Subcutaneous abdominal adipose tissue (tissue), 5 donors: ENCODE results near the gene MAST3.

ENCODE experiments used
- H3K27ac ChIP-seq: one replicate; pipeline ENCODE4 v1.7.0; 2013; ENCODE audit warnings: low read depth, mild to moderate bottlenecking, inconsistent platforms, low read length, moderate library complexity
- H3K27me3 ChIP-seq, 5 donors: one replicate each; pipeline ENCODE4 v1.7.0; 2013; ENCODE audit warnings: low read length in 5 of 5, inconsistent platforms in 1 of 5; ENCODE audit not compliant: control insufficient read depth in 5 of 5, insufficient read depth in 4 of 5
- H3K36me3 ChIP-seq, 5 donors: one replicate each; pipeline ENCODE4 v1.7.0; 2013; ENCODE audit warnings: low read length in 5 of 5; ENCODE audit not compliant: control insufficient read depth in 5 of 5, insufficient read depth in 5 of 5
- H3K4me1 ChIP-seq, 5 donors: one replicate each; pipeline ENCODE4 v1.7.0; 2013; ENCODE audit warnings: low read length in 5 of 5, mild to moderate bottlenecking in 3 of 5, moderate library complexity in 1 of 5; ENCODE audit not compliant: control insufficient read depth in 5 of 5, insufficient read depth in 5 of 5
- H3K4me3 ChIP-seq, 5 donors: one replicate each; pipeline ENCODE4 v1.7.0; 2013; ENCODE audit warnings: low read length in 5 of 5, low read depth in 1 of 5
- H3K9ac ChIP-seq, 5 donors: one replicate each; pipeline ENCODE4 v1.7.0; 2013; ENCODE audit warnings: low read length in 5 of 5, mild to moderate bottlenecking in 4 of 5, moderate library complexity in 3 of 5
- H3K9me3 ChIP-seq, 5 donors: one replicate each; pipeline ENCODE4 v1.7.0; 2013; ENCODE audit warnings: low read length in 5 of 5; ENCODE audit not compliant: control insufficient read depth in 5 of 5
- donor health status: healthy.
- donor health status: healthy.
- donor health status: healthy.
- donor health status: healthy.
- donor health status: healthy.

The MAST3 gene

GRCh38 chr19:18128044-18128443 is 30.5 kb downstream of the MAST3 start:
- Histone ChIP-seq H3K9me3 (no peaks in the 10 kb centered on the region), H3K4me1 (peaks cover 0 to 12% (median 4%) of the 10 kb centered on the region in 5 donors), H3K27ac (no peak overlapping the region), H3K9ac (no peak overlapping the region), H3K36me3 (peaks cover 0 to 75% (median 57%) of the 10 kb centered on the region in 5 donors), H3K27me3 (no peaks in the 10 kb centered on the region), H3K4me3 (no peak overlapping the region)

GRCh38 chr19:18128805-18129204 is 31.2 kb downstream of the MAST3 start:
- H3K4me3 ChIP-seq = no peak overlapping the region
- peaks cover 0 to 5% (median 4%) of the 10 kb centered on the region in 5 donors for H3K4me1 ChIP-seq
- no peaks in the 10 kb centered on the region for H3K9me3 ChIP-seq
- H3K27ac ChIP-seq = no peak overlapping the region
- peaks cover 0 to 71% (median 55%) of the 10 kb centered on the region in 5 donors for H3K36me3 ChIP-seq
- H3K27me3 ChIP-seq = no peaks in the 10 kb centered on the region
- no peak overlapping the region for H3K9ac ChIP-seq

DNA sequence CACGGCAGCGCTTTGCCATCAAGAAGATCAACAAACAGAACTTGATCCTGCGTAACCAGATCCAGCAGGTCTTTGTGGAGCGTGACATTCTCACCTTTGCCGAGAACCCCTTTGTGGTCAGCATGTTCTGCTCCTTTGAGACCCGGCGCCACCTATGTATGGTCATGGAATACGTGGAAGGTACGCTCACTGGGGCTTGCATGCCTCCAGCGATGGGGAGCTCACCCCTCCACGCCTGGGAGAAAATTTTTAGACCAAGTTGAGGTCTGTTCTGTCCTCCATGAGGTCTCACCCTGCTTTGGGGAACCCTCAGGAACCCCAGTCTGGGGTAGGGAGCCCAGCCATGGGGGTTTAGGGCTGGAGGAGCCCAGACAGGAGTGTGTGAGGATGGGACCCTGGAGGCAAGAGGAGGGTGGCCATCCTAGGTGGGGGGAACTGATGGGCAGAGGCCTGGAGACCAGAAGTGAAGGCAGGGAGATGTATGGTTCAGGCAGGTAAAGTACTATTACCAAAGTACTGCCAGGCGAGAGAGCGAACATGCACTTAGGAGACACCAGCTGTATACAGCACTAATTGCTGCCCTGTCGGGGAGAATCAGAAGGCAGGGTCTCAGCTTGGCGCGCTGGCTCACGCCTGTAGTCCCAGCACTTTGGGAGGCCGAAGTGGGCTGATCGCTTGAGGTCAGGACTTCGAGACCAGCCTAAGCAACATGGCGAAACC is 33.1 kb downstream of the MAST3 start:
- no peaks in the 10 kb centered on the region for H3K27me3 ChIP-seq
- peaks cover 0 to 74% (median 63%) of the 10 kb centered on the region in 5 donors for H3K36me3 ChIP-seq
- H3K9ac ChIP-seq = no peak overlapping the region
- peaks cover 0 to 2% (median 0%) of the 10 kb centered on the region in 5 donors for H3K4me1 ChIP-seq
- H3K4me3 ChIP-seq = no peak overlapping the region
- no peaks in the 10 kb centered on the region for H3K9me3 ChIP-seq
- H3K27ac ChIP-seq = no peak overlapping the region

DNA sequence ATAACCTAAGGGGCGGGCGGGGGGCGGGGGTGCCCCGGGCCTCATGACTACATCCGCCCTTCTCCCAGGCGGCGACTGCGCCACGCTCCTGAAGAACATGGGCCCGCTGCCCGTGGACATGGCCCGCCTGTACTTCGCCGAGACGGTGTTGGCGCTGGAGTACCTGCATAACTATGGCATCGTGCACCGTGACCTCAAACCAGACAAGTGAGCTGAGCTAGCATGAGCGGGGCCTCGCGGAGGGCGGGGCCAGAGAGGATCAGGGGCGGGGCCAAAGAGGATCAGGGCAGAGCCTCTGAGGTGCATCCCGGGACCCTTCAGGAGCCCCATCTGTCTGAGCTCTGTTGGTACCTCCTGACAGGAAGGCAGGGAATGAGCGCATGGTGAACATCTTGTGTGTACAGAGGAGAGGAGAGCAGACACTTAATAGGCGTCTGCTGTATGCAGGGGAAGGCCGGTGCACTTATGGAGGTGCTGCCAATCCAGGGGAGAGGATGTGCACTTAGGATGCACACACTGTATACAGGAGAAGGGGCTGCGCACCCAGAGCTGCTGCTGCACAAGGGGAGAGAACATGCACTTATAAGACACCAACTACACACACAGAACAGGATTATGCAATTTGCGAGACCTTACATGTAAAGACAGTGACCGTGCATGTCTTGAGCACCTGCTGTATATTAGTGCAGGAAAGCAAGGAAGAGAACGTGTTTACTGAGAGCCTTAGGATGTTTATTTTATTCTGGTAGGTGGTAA is 34.4 kb downstream of the MAST3 start:
- Histone ChIP-seq H3K36me3 (peaks cover 0 to 80% (median 64%) of the 10 kb centered on the region in 5 donors), H3K27me3 (no peaks in the 10 kb centered on the region), H3K4me1 (no peaks in the 10 kb centered on the region), H3K9ac (no peak overlapping the region), H3K4me3 (no peak overlapping the region), H3K9me3 (no peaks in the 10 kb centered on the region), H3K27ac (no peak overlapping the region)

DNA sequence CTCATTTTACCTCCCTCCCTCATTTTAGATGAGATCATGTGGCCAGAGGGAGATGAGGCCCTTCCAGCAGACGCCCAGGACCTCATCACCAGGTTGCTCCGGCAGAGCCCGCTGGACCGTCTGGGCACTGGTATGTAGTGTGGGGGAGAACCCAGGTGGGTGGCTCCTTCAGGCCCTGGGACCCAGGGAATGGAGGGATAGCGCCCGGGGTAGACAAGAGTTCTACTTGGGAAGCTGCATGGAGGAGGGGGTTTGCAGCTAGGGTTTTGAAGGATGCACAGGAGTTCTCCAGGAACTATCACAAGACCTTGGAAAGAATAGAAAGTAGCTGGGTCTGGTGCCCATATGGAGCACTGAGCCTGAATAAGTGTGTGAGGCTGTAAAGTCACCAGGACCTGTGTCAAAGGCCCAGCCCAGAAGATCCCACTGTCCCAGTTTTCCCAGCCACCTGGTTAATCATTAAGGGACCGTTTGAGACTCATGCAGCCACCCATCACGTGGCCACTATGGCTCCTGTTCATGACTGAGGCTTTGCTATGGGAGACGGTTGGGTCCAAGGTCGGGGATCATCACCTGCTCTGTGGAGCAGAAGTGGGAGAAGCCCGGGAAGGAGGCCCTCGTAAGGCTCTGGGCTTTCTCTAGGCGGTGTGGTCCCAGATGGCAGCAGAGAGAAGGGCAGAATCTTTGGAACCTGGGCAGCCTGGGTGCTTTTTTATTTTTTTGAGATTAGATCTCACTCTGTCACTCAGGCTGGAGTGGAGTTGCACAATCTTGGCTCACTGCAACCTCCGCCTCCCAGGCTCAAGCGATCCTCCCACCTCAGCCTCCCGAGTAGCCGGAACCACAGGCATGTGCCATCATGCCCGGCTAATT is 38.4 kb downstream of the MAST3 start:
- H3K27me3 ChIP-seq = no peaks in the 10 kb centered on the region
- H3K4me3 ChIP-seq = no peak overlapping the region
- H3K9me3 ChIP-seq = no peaks in the 10 kb centered on the region
- no peak overlapping the region for H3K9ac ChIP-seq
- no peak overlapping the region for H3K27ac ChIP-seq
- no peaks in the 10 kb centered on the region for H3K4me1 ChIP-seq
- H3K36me3 ChIP-seq = peaks cover 4 to 76% (median 57%) of the 10 kb centered on the region in 5 donors

DNA sequence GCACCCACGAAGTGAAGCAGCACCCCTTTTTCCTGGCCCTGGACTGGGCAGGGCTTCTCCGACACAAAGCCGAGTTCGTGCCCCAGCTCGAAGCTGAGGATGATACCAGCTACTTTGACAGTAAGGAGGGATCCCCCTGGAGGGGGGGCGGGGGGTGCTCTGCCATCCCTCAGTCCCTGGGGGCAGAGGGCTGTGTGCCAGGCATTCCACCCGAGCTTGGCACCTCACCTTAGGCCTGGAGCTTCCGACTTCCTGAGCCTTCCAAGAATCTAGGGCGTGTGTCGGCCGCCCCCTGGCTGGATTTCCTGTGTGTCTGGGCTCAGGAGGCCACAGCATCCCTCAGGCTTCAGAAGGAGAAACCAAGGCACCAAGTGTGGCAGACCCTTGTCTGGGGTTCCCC is 39.7 kb downstream of the MAST3 start:
- no peaks in the 10 kb centered on the region for H3K4me1 ChIP-seq
- no peak overlapping the region for H3K4me3 ChIP-seq
- H3K27me3 ChIP-seq = no peaks in the 10 kb centered on the region
- H3K36me3 ChIP-seq = peaks cover 4 to 75% (median 58%) of the 10 kb centered on the region in 5 donors
- no peaks in the 10 kb centered on the region for H3K9me3 ChIP-seq
- no peak overlapping the region for H3K9ac ChIP-seq
- H3K27ac ChIP-seq = no peak overlapping the region

DNA sequence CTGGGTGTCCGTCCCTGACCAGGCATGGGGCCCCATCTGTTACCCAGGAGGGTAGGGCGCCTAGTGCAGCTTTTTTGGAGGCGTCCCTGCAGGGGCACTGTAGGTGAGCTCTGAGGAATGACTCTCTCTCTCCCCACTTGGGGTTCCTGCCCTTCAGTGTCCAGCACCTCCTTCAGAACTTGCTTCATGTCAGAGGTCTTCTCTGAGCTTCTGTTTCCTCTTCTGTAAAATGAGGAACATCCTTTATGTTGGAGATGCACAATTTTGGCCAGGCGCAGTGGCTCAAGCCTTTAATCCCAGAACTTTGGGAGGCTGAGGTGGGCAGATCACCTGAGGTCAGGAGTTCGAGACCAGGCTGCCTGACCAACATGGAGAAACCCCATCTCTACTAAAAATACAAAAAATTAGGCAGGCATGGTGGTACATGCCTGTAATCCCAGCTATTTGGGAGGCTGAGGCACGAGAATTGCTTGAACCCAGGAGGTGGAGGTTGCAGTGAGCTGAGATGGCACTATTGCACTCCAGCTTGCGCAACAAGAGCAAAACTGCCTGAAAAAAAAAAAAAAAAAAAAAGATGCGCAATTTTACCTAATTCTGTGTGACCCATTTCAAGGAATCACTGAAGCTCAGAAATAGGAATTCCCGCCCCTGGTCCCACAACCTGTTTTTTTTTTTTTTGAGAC is 40.2 kb downstream of the MAST3 start:
- no peak overlapping the region for H3K27ac ChIP-seq
- H3K36me3 ChIP-seq = peaks cover 4 to 72% (median 53%) of the 10 kb centered on the region in 5 donors

DNA sequence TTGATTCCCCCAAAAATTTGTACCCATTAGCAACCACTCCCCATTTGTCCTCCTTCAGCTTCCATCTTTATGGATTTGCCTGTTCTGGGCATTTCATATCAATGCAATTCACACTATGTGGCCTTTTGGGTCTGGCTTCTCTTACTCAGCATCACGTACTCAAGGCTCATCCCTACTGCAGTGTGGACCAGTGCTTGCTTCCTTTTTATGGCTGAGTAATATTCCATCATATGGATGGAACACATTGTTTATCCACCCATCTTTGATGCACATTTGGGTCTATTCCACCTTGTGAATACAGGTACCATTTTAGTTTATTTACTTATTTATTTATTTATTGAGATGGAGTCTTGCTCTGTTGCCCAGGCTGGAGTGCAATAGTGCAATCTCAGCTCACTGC is 42.9 kb downstream of the MAST3 start:
- Histone ChIP-seq H3K4me1 (no peaks in the 10 kb centered on the region), H3K4me3 (no peak overlapping the region), H3K27ac (no peak overlapping the region), H3K9me3 (no peaks in the 10 kb centered on the region), H3K9ac (no peak overlapping the region), H3K36me3 (peaks cover 4 to 79% (median 58%) of the 10 kb centered on the region in 5 donors), H3K27me3 (no peaks in the 10 kb centered on the region)

More for the DNA sequence above, 40.2 kb downstream of the MAST3 start:
- no peaks in the 10 kb centered on the region for H3K4me1 ChIP-seq
- H3K9me3 ChIP-seq = no peaks in the 10 kb centered on the region
- H3K4me3 ChIP-seq = no peak overlapping the region
- no peak overlapping the region for H3K9ac ChIP-seq
- H3K27me3 ChIP-seq = no peaks in the 10 kb centered on the region

DNA sequence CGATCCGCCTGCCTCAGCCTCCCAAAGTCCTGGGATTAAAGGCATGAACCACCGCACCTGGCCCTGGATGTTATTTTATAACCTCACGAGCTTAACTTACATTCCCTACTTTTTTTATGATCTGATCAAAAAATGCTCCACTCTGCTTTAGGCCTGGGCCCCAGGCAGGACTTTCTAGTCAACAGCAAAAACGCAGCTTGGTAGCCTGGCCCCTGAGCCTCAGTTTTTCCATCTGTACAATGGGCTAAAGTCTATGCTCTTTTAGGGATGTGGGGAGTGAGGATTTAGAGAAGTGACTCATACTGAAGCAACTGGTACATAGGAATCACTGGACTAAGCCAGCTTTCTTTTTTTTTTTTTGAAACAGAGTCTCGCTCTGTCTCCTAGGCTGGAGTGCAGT is 43.5 kb downstream of the MAST3 start:
- no peak overlapping the region for H3K4me3 ChIP-seq
- no peak overlapping the region for H3K27ac ChIP-seq
- no peaks in the 10 kb centered on the region for H3K9me3 ChIP-seq
- H3K27me3 ChIP-seq = no peaks in the 10 kb centered on the region
- no peaks in the 10 kb centered on the region for H3K4me1 ChIP-seq
- no peak overlapping the region for H3K9ac ChIP-seq
- H3K36me3 ChIP-seq = peaks cover 4 to 79% (median 58%) of the 10 kb centered on the region in 5 donors
